CD8-positive, alpha-beta memory T cell (primary cell): ENCODE results near the gene NFATC2IP. TPM values are rescaled to one million over a fixed set of nuclear protein-coding genes. Genes with fewer than 3 reads are reported as not detected.
"Not testable (repeated sequence)": the region's sequence is repeated elsewhere in the genome, so short reads cannot be mapped to it uniquely, and the experiment has no call there.

Source experiments
- CTCF ChIA-PET: fragments of 350-600 bp; sonication (Branson Sonifier 250); formaldehyde crosslinking; loops from one replicate; lab custom pipeline; 2021; ENCODE audit warnings: antibody characterized with exemption; lab: Charles Lee
- POLR2A ChIA-PET: fragments of 350-600 bp; sonication (Branson Sonifier 250); formaldehyde crosslinking; loops from one replicate; lab custom pipeline; 2021; ENCODE audit warnings: antibody characterized with exemption; lab: Charles Lee
- DNase-seq, 5 donors: peaks; one replicate each; pipeline versions ENCODE4 v3.0.0 to v3.0.0-alpha.2; 2020 to 2022; ENCODE audit warnings: mixed read lengths in 1 of 5
- H3K27ac ChIP-seq: one replicate; pipeline ENCODE4 v1.7.0; 2013; ENCODE audit warnings: low read depth, mild to moderate bottlenecking, low read length, moderate library complexity
- H3K27me3 ChIP-seq: 2 replicates; pipeline ENCODE4 v1.7.0; 2013; ENCODE audit warnings: low read length, mild to moderate bottlenecking; ENCODE audit not compliant: insufficient read depth, poor library complexity, severe bottlenecking
- H3K36me3 ChIP-seq: 2 replicates; pipeline ENCODE4 v1.7.0; 2013; ENCODE audit warnings: mild to moderate bottlenecking, low read length, moderate library complexity; ENCODE audit not compliant: insufficient read depth
- H3K4me1 ChIP-seq: 2 replicates; pipeline ENCODE4 v1.7.0; 2013; ENCODE audit warnings: mild to moderate bottlenecking, low read length, moderate library complexity; ENCODE audit not compliant: insufficient read depth
- H3K4me3 ChIP-seq: 2 replicates; pipeline ENCODE4 v1.7.0; 2013; ENCODE audit warnings: mild to moderate bottlenecking, low read length
- H3K9me3 ChIP-seq: 2 replicates; pipeline ENCODE4 v1.7.0; 2013; ENCODE audit warnings: mild to moderate bottlenecking, low read length
- H3K27ac Mint-ChIP-seq, 8 donors: one replicate each; pipeline ENCODE4 v1.8.0; 2020 to 2021; ENCODE audit warnings: mixed read lengths in 8 of 8, mild to moderate bottlenecking in 6 of 8, inconsistent platforms in 3 of 8, moderate library complexity in 3 of 8
- H3K27me3 Mint-ChIP-seq, 2 donors: one replicate each; pipeline ENCODE4 v1.8.0; 2020 to 2021; ENCODE audit warnings: mixed read lengths in 2 of 2, mild to moderate bottlenecking in 1 of 2, moderate library complexity in 1 of 2
- H3K36me3 Mint-ChIP-seq, 3 donors: one replicate each; pipeline ENCODE4 v1.8.0; 2020 to 2021; ENCODE audit warnings: mixed read lengths in 3 of 3, inconsistent platforms in 1 of 3, mild to moderate bottlenecking in 1 of 3
- H3K4me1 Mint-ChIP-seq, 3 donors: one replicate each; pipeline ENCODE4 v1.8.0; 2020 to 2021; ENCODE audit warnings: mixed read lengths in 3 of 3, inconsistent platforms in 1 of 3, mild to moderate bottlenecking in 1 of 3
- H3K4me3 Mint-ChIP-seq, 7 donors: one replicate each; pipeline ENCODE4 v1.8.0; 2020 to 2021; ENCODE audit warnings: mixed read lengths in 7 of 7, mild to moderate bottlenecking in 6 of 7, moderate library complexity in 4 of 7, inconsistent platforms in 2 of 7
- H3K9me3 Mint-ChIP-seq, 5 donors: one replicate each; pipeline ENCODE4 v1.8.0; 2020 to 2022; ENCODE audit warnings: mixed read lengths in 5 of 5, mild to moderate bottlenecking in 3 of 5, moderate library complexity in 2 of 5, inconsistent platforms in 1 of 5
- polyA plus RNA-seq: library from polyadenylated mRNA; unstranded; fragments of 300-500 nt; fragmentation: Illumina TruSeq; gene quantifications from one replicate; pipeline ENCODE4 v1.2.3, GENCODE V29; 2021
- total RNA-seq, 2 experiments: library from RNA; stranded (reverse); gene quantifications; one replicate each; pipeline ENCODE4 v1.2.3, GENCODE V29; 2021

NFATC2IP gene
- total and polyA plus RNA-seq, 3 experiments from 2014 or later = 35.0 to 77.0 (median 75.1) TPM

- CTCF ChIA-PET = interaction anchor here (1.5 kb wide), 1 partner anchor 11 kb away, joined by 3 read pairs; no protein-coding TSS in a partner anchor
Measured at GRCh38 chr16:29000019-29000418, 49.3 kb downstream of the NFATC2IP start.

GRCh38 chr16:29004496-29005139 lies 53.9 kb downstream of the NFATC2IP start:
- peaks cover 28% of the 10 kb centered on the region for H3K4me1 ChIP-seq
- H3K4me3 Mint-ChIP-seq, H3K9me3 ChIP-seq, CTCF ChIA-PET, H3K9me3 Mint-ChIP-seq, H3K36me3 Mint-ChIP-seq, POLR2A ChIA-PET, DNase-seq, H3K27ac ChIP-seq, H3K4me3 ChIP-seq, H3K27ac Mint-ChIP-seq, H3K27me3 ChIP-seq, H3K27me3 Mint-ChIP-seq, H3K36me3 ChIP-seq: not testable (repeated sequence)
- peaks cover 23 to 33% (median 30%) of the 10 kb centered on the region in 3 donors for H3K4me1 Mint-ChIP-seq

More at GRCh38 chr16:29000019-29000418, 49.3 kb downstream of the NFATC2IP start:
- Mint-ChIP-seq H3K36me3 (no peaks in the 10 kb centered on the region), H3K27me3 (peaks cover 0 to 2% of the 10 kb centered on the region in 2 donors), H3K4me3 (no peak overlapping the region), H3K27ac (no peak overlapping the region), H3K9me3 (no peaks in the 10 kb centered on the region), H3K4me1 (peaks cover 3 to 6% (median 5%) of the 10 kb centered on the region in 3 donors)
- no peaks in the 10 kb centered on the region for H3K9me3 ChIP-seq
- H3K27ac ChIP-seq = no peak overlapping the region
- DNase-seq = no peak
- peaks cover 7% of the 10 kb centered on the region for H3K4me1 ChIP-seq
- H3K4me3 ChIP-seq = no peak overlapping the region
- no peaks in the 10 kb centered on the region for H3K36me3 ChIP-seq
- H3K27me3 ChIP-seq = no peaks in the 10 kb centered on the region
- POLR2A ChIA-PET = no interaction called here

GRCh38 chr16:29007730-29008593 lies 57.2 kb downstream of the NFATC2IP start:
- peak overlapping the region in 6 of 7 donors; percentile 49 to 80 (median 64) for H3K4me3 Mint-ChIP-seq
- H3K4me3 ChIP-seq = peak overlapping the region; percentile 25
- CTCF ChIA-PET = interaction anchor here (1.2 kb wide), 1 partner anchor 22 kb away, joined by 5 read pairs; the partner anchor contains the start of gene LAT
- H3K36me3 Mint-ChIP-seq = peaks cover 0 to 2% (median 0%) of the 10 kb centered on the region in 3 donors
- H3K4me1 ChIP-seq = peaks cover 50% of the 10 kb centered on the region
- H3K27me3 ChIP-seq = no peaks in the 10 kb centered on the region
- no peaks in the 10 kb centered on the region for H3K9me3 ChIP-seq
- H3K27ac Mint-ChIP-seq = peak overlapping the region; percentile 64 to 95 (median 89)
- no peaks in the 10 kb centered on the region for H3K27me3 Mint-ChIP-seq
- H3K27ac ChIP-seq = peak overlapping the region; percentile 74
- H3K4me1 Mint-ChIP-seq = peaks cover 36 to 52% (median 51%) of the 10 kb centered on the region in 3 donors
- POLR2A ChIA-PET = interaction anchor here (0.7 to 2.2 kb wide), 4 partner anchors 8 to 22 kb away, joined by 3 to 17 read pairs (median 4); partner anchors contain the start of gene LAT
- DNase-seq = peak in 3 of 5 donors; percentile 55 to 85 (median 66)
- H3K36me3 ChIP-seq = no peaks in the 10 kb centered on the region
- H3K9me3 Mint-ChIP-seq = no peaks in the 10 kb centered on the region

- Histone ChIP-seq H3K27ac (peak overlapping the region; percentile 74), H3K4me1 (peaks cover 63% of the 10 kb centered on the region), H3K27me3 (no peaks in the 10 kb centered on the region), H3K9me3 (no peaks in the 10 kb centered on the region), H3K4me3 (peak overlapping the region; percentile 21), H3K36me3 (no peaks in the 10 kb centered on the region)
- H3K36me3 Mint-ChIP-seq = peaks cover 0 to 2% (median 0%) of the 10 kb centered on the region in 3 donors
- DNase-seq = no peak
- peaks cover 44 to 64% (median 63%) of the 10 kb centered on the region in 3 donors for H3K4me1 Mint-ChIP-seq
- ChIA-PET CTCF (interaction anchor here (1.6 kb wide), 1 partner anchor 35 kb away, joined by 3 read pairs; no protein-coding TSS in a partner anchor), POLR2A (interaction anchor here (2.2 kb wide), 1 partner anchor 23 kb away, joined by 17 read pairs; the partner anchor contains the start of gene LAT)
- H3K9me3 Mint-ChIP-seq = no peaks in the 10 kb centered on the region
- H3K4me3 Mint-ChIP-seq = peak overlapping the region; percentile 7 to 88 (median 67)
- H3K27ac Mint-ChIP-seq = peak overlapping the region; percentile 6 to 98 (median 92)
- no peaks in the 10 kb centered on the region for H3K27me3 Mint-ChIP-seq
Measured at GRCh38 chr16:29009050-29009837, 58.5 kb downstream of the NFATC2IP start.

- peaks cover 47 to 69% (median 68%) of the 10 kb centered on the region in 3 donors for H3K4me1 Mint-ChIP-seq
- Histone ChIP-seq H3K9me3 (no peaks in the 10 kb centered on the region), H3K27me3 (no peaks in the 10 kb centered on the region), H3K36me3 (no peaks in the 10 kb centered on the region), H3K27ac (peak overlapping the region; percentile 74), H3K4me1 (peaks cover 64% of the 10 kb centered on the region), H3K4me3 (peak overlapping the region; percentile 21)
- ChIA-PET POLR2A (interaction anchor here (0.7 to 1.4 kb wide), 3 partner anchors 22 to 1420 kb away, joined by 3 to 8 read pairs (median 5); partner anchors contain the start of gene DCTPP1), CTCF (interaction anchor here (1.6 kb wide), 1 partner anchor 36 kb away, joined by 3 read pairs; no protein-coding TSS in a partner anchor)
- H3K4me3 Mint-ChIP-seq = peak overlapping the region in 3 of 7 donors; percentile 9 to 67 (median 64)
- H3K36me3 Mint-ChIP-seq = peaks cover 0 to 2% (median 0%) of the 10 kb centered on the region in 3 donors
- no peaks in the 10 kb centered on the region for H3K27me3 Mint-ChIP-seq
- no peaks in the 10 kb centered on the region for H3K9me3 Mint-ChIP-seq
- peak overlapping the region in 7 of 8 donors; percentile 2 to 94 (median 87) for H3K27ac Mint-ChIP-seq
- DNase-seq = no peak
Measured at GRCh38 chr16:29009838-29010166, 59.1 kb downstream of the NFATC2IP start.

- no peak for DNase-seq
- H3K4me1 ChIP-seq = peaks cover 64% of the 10 kb centered on the region
- Mint-ChIP-seq H3K27ac (peak overlapping the region in 4 of 8 donors; percentile 15 to 50 (median 30)), H3K36me3 (peaks cover 0 to 2% (median 0%) of the 10 kb centered on the region in 3 donors), H3K27me3 (no peaks in the 10 kb centered on the region), H3K4me1 (peaks cover 45 to 65% (median 65%) of the 10 kb centered on the region in 3 donors), H3K4me3 (no peak overlapping the region), H3K9me3 (no peaks in the 10 kb centered on the region)
- H3K36me3 ChIP-seq = no peaks in the 10 kb centered on the region
- ChIA-PET POLR2A (interaction anchor here (0.6 to 1.4 kb wide), 2 partner anchors 14 to 24 kb away, joined by 3 to 8 read pairs; no protein-coding TSS in a partner anchor), CTCF (interaction anchor here (0.9 to 1.6 kb wide), 4 partner anchors 9 to 37 kb away, joined by 3 to 4 read pairs (median 3); partner anchors contain the start of gene SPNS1)
- no peak overlapping the region for H3K4me3 ChIP-seq
- no peak overlapping the region for H3K27ac ChIP-seq
- H3K27me3 ChIP-seq = no peaks in the 10 kb centered on the region
- H3K9me3 ChIP-seq = no peaks in the 10 kb centered on the region
Measured at GRCh38 chr16:29011112-29011511, 60.4 kb downstream of the NFATC2IP start.

GRCh38 chr16:29011851-29012250 lies 61.1 kb downstream of the NFATC2IP start:
- no peak overlapping the region for H3K4me3 Mint-ChIP-seq
- ChIA-PET POLR2A (no interaction called here), CTCF (interaction anchor here (1.0 to 1.1 kb wide), 2 partner anchors 8 to 38 kb away, joined by 3 to 4 read pairs; partner anchors contain the start of gene SPNS1)
- H3K27me3 Mint-ChIP-seq = no peaks in the 10 kb centered on the region
- H3K9me3 Mint-ChIP-seq = no peaks in the 10 kb centered on the region
- Histone ChIP-seq H3K36me3 (no peaks in the 10 kb centered on the region), H3K4me3 (no peak overlapping the region), H3K4me1 (peaks cover 64% of the 10 kb centered on the region), H3K27me3 (no peaks in the 10 kb centered on the region), H3K9me3 (no peaks in the 10 kb centered on the region), H3K27ac (no peak overlapping the region)
- no peak for DNase-seq
- peaks cover 45 to 63% (median 61%) of the 10 kb centered on the region in 3 donors for H3K4me1 Mint-ChIP-seq
- peak overlapping the region; percentile 36 to 97 (median 90) for H3K27ac Mint-ChIP-seq
- H3K36me3 Mint-ChIP-seq = peaks cover 0 to 2% (median 0%) of the 10 kb centered on the region in 3 donors
